Tibial artery (tissue), 4 donors: ENCODE measurements around the gene NKX3-2.

Source experiments
- DNase-seq, 2 donors: peaks; one replicate each; pipeline ENCODE4 v3.0.0-alpha.2; 2019
- H3K27ac ChIP-seq, 2 donors: fragments of 200-600 bp; sonication (generic) in 1 of 2; 1 replicate in 1 of 2; 2 replicates in 1 of 2; pipeline ENCODE4 v1.5.1; 2018 to 2019; ENCODE audit warnings: mild to moderate bottlenecking in 1 of 2
- H3K27me3 ChIP-seq, 2 donors: fragments of 200-600 bp; sonication (generic) in 1 of 2; one replicate each; pipeline versions ENCODE4 v1.5.1 to v1.6.0; 2016 to 2019
- H3K36me3 ChIP-seq, 3 donors: fragments of 200-600 bp; sonication (generic) in 2 of 3; one replicate each; pipeline ENCODE4 v1.5.1; 2016 to 2019; ENCODE audit warnings: mild to moderate bottlenecking in 2 of 3
- H3K4me1 ChIP-seq, 4 donors: fragments of 200-600 bp; sonication (generic) in 2 of 4; 1 replicate in 3 of 4; 2 replicates in 1 of 4; pipeline ENCODE4 v1.5.1; 2016 to 2019
- H3K4me3 ChIP-seq, 2 donors: fragments of 200-600 bp; sonication (generic) in 1 of 2; 1 replicate in 1 of 2; 2 replicates in 1 of 2; pipeline ENCODE4 v1.5.1; 2018 to 2019; ENCODE audit warnings: mild to moderate bottlenecking in 2 of 2
- H3K9me3 ChIP-seq, 3 donors: fragments of 200-600 bp; sonication (generic) in 1 of 3; one replicate each; pipeline ENCODE4 v1.5.1; 2016 to 2019
- CTCF ChIP-seq, 2 experiments: fragments of 200-600 bp in 1 of 2; fragments of 450-650 bp in 1 of 2; IDR thresholded peaks; one replicate each; pipeline ENCODE4 v1.5.1; 2017 to 2019; ENCODE audit warnings: antibody characterized with exemption in 2 of 2, mild to moderate bottlenecking in 1 of 2, moderate library complexity in 1 of 2
- intact Hi-C: fragments of 100-400 bp; cut with DNase I; formaldehyde crosslinking; loops from one replicate; pipeline ENCODE4 v1.15.0; 2023; ENCODE audit warnings: low total_unique reads

NKX3-2 gene

DNA sequence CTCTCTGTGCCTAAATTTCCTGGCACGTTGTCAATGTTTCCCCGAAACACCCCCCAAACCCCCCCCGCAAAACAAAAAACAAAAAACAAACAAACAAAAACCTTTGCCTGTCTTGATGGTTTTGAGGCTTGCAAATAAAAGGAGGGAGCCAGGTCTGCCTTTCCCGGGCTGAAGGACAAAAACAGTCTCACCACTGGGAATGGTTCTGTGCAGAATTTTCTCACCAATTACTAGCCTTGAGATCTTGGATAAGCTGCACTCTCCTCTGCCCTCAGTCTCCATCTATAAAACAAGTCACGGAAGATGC lies 15.5 kb downstream of the NKX3-2 start:
- Histone ChIP-seq H3K9me3 (peaks cover 0 to 15% (median 13%) of the 10 kb centered on the region in 3 donors), H3K36me3 (peaks cover 0 to 3% (median 0%) of the 10 kb centered on the region in 3 donors), H3K27me3 (peaks cover 6 to 98% of the 10 kb centered on the region in 2 donors), H3K27ac (no peak overlapping the region), H3K4me1 (peaks cover 0 to 20% (median 16%) of the 10 kb centered on the region in 4 donors), H3K4me3 (no peak overlapping the region)
- intact Hi-C loops: no loop called here
- no peak for DNase-seq
- no peak for TF ChIP-seq CTCF (IDR thresholded peaks at IDR 0.05)

DNA sequence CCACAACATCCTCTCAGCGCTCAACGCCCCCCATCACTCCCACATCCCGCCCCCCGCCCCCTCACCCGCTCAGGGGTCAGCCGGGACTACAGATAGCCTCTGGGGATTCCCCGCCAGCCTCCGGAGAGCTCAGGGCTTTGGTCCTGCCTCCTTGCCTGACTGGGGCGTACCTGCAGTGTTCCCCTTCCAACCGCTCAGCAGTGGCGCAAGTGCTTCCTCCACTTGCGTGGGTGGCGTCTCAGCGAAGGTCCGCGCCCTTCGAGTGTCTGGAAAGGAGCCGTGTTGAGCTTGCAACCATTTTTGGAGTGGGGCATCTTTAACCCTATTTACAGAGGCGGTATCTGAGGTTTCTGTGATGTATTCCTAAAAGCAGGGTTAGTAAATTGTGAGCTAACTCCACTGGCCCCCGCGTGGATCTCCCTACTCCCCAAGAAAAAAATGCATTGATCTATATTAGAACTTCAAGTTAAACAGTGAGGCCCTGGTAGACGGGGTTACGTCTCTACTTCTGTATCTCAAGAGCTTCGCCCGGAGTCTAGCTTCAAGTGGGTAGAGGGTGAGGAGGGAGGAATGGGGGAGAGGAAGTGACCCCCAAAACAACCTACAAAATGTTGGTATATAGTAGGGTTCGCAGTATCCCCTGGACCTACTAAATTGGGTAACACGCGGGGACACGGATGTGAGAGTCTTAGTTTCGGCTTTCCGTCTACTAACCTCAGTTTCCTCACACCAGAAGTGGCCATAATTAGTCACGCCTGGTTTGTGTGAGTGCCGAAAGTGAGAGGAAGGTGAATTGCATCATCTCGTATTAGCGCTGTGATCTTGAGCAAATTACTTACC lies 16.1 kb downstream of the NKX3-2 start:
- H3K9me3 ChIP-seq: peaks cover 0 to 21% (median 17%) of the 10 kb centered on the region in 3 donors
- H3K27ac ChIP-seq: no peak overlapping the region
- H3K4me3 ChIP-seq: no peak overlapping the region
- peaks cover 0 to 20% (median 16%) of the 10 kb centered on the region in 4 donors for H3K4me1 ChIP-seq
- peaks cover 6 to 98% of the 10 kb centered on the region in 2 donors for H3K27me3 ChIP-seq
- TF ChIP-seq CTCF (IDR thresholded peaks at IDR 0.05): no peak
- no peak for DNase-seq
- intact Hi-C loops: no loop called here
- peaks cover 0 to 5% (median 0%) of the 10 kb centered on the region in 3 donors for H3K36me3 ChIP-seq

GRCh38 chr4:13527192-13527980 lies 16.9 kb downstream of the NKX3-2 start:
- peaks cover 6 to 100% of the 10 kb centered on the region in 2 donors for H3K27me3 ChIP-seq
- DNase-seq: no peak

DNA sequence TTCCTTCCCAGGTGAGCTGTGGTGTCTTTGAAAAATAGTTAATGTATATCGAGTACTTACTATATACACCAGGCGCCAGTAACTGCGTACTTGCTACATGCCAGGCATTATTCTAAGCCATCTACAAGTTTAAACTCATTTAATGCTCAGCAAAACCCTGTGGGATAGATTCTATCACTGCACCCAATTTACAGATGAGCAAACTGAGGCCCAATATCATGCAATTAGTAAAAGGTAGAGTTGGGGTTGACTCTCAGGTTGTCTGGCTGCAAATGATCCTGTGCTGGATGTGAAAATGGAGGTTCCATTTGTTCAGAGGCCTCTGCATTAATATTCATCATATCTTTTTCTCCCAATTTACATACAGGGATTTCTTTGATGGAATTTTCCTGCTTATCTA lies 17.6 kb downstream of the NKX3-2 start:
- no peak overlapping the region for H3K27ac ChIP-seq
- peaks cover 6 to 99% of the 10 kb centered on the region in 2 donors for H3K27me3 ChIP-seq
- H3K4me3 ChIP-seq: no peak overlapping the region
- H3K9me3 ChIP-seq: peaks cover 0 to 23% (median 17%) of the 10 kb centered on the region in 3 donors
- TF ChIP-seq CTCF (IDR thresholded peaks at IDR 0.05): no peak
- peaks cover 0 to 5% (median 0%) of the 10 kb centered on the region in 3 donors for H3K36me3 ChIP-seq
- intact Hi-C loops: no loop called here
- H3K4me1 ChIP-seq: peaks cover 0 to 28% (median 19%) of the 10 kb centered on the region in 4 donors
- no peak for DNase-seq

More at GRCh38 chr4:13527192-13527980, 16.9 kb downstream of the NKX3-2 start:
- peaks cover 0 to 25% (median 18%) of the 10 kb centered on the region in 4 donors for H3K4me1 ChIP-seq
- intact Hi-C loops: no loop called here
- TF ChIP-seq CTCF (IDR thresholded peaks at IDR 0.05): no peak
- peaks cover 0 to 5% (median 0%) of the 10 kb centered on the region in 3 donors for H3K36me3 ChIP-seq
- peaks cover 0 to 23% (median 17%) of the 10 kb centered on the region in 3 donors for H3K9me3 ChIP-seq
- H3K4me3 ChIP-seq: no peak overlapping the region
- no peak overlapping the region for H3K27ac ChIP-seq

DNA sequence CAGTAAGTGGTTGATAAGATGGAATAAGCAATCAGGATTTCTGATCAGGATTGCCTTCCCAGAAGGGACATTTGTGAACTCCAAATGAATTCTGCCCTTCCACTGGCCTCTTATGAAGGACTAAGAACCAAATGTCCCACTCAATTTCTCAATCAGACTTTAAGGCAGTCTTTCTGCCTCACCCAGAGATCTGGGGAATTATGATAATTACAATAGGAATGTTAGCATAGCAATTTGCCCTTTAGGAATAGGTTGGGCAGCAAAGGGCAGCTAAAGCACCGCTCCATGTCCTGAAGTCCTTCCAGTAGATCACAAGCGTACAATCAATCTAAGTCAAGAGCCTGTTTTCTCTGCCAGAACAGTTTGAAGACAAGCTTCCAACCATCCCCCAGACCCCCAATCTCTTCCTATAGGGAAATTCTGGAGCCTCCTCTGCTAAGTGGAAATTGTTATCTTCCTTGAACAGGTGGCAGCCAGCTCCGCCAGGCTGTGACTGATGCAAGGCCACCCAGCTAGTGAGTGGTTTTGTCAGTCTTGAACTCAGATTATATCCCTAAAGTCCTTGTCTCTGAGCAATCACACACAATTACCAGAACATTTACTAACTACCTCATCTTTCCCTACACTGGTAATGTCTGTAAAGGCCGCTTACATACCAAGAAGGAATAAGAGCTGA lies 18.6 kb downstream of the NKX3-2 start:
- no peak overlapping the region for H3K27ac ChIP-seq
- peaks cover 0 to 5% (median 0%) of the 10 kb centered on the region in 3 donors for H3K36me3 ChIP-seq
- H3K4me3 ChIP-seq: no peak overlapping the region
- peaks cover 0 to 23% (median 17%) of the 10 kb centered on the region in 3 donors for H3K9me3 ChIP-seq
- H3K4me1 ChIP-seq: peaks cover 0 to 28% (median 19%) of the 10 kb centered on the region in 4 donors
- no peak for DNase-seq
- peaks cover 6 to 95% of the 10 kb centered on the region in 2 donors for H3K27me3 ChIP-seq
- no peak for TF ChIP-seq CTCF (IDR thresholded peaks at IDR 0.05)
- intact Hi-C loops: no loop called here
